HG02885 (cell line): ENCODE measurements around the gene C13orf42.
"Not testable (repeated sequence)": the region's sequence is repeated elsewhere in the genome, so short reads cannot be mapped to it uniquely, and the experiment has no call there.

Experiments used
- ATAC-seq: cut with Tn5 transposase; IDR thresholded peaks from one replicate; pipeline ENCODE4 v1.9.1; 2021; ENCODE audit warnings: mild to moderate bottlenecking; ENCODE audit not compliant: unreplicated experiment, poor library complexity

Gene C13orf42

GRCh38 chr13:51122868-51123566, 11.9 kb upstream of the C13orf42 start:
- no peak for ATAC-seq

GRCh38 chr13:51120873-51121272, 9.8 kb upstream of the C13orf42 start:
- not testable (repeated sequence) for ATAC-seq

- ATAC-seq, result no peak
Measured at GRCh38 chr13:51118809-51119431, 7.8 kb upstream of the C13orf42 start.

- ATAC-seq, result no peak
Measured at GRCh38 chr13:51113969-51114368, 2.9 kb upstream of the C13orf42 start.

- ATAC-seq, result no peak
Measured at GRCh38 chr13:51113186-51113881, 2.3 kb upstream of the C13orf42 start.

- no peak for ATAC-seq
Measured at GRCh38 chr13:51112771-51113170, 1.7 kb upstream of the C13orf42 start.

GRCh38 chr13:51111997-51112396, 923 bp upstream of the C13orf42 start:
- ATAC-seq, result no peak

GRCh38 chr13:51107996-51108395, 3.1 kb downstream of the C13orf42 start:
- ATAC-seq, result no peak

GRCh38 chr13:51105046-51105445, 6.0 kb downstream of the C13orf42 start:
- no peak for ATAC-seq

GRCh38 chr13:51101636-51102235, 9.3 kb downstream of the C13orf42 start:
- ATAC-seq, result no peak

GRCh38 chr13:51097353-51098043, 13.6 kb downstream of the C13orf42 start:
- no peak for ATAC-seq

GRCh38 chr13:51096131-51096530, 14.9 kb downstream of the C13orf42 start:
- no peak for ATAC-seq

- no peak for ATAC-seq
Measured at GRCh38 chr13:51093574-51093973, 17.5 kb downstream of the C13orf42 start.

GRCh38 chr13:51091839-51092238, 19.2 kb downstream of the C13orf42 start:
- no peak for ATAC-seq

- ATAC-seq, result no peak
Measured at GRCh38 chr13:51083706-51084105, 27.4 kb downstream of the C13orf42 start.

GRCh38 chr13:51080478-51081065, 30.5 kb downstream of the C13orf42 start:
- ATAC-seq, result not testable (repeated sequence)

GRCh38 chr13:51071493-51071892, 39.6 kb downstream of the C13orf42 start:
- ATAC-seq, result no peak

GRCh38 chr13:51070005-51070649, 40.9 kb downstream of the C13orf42 start:
- ATAC-seq, result peak; percentile 85

GRCh38 chr13:51068501-51068900, 42.6 kb downstream of the C13orf42 start:
- ATAC-seq, result no peak

GRCh38 chr13:51067706-51068105, 43.4 kb downstream of the C13orf42 start:
- ATAC-seq, result no peak
